ENCODE results near the gene AKNA. TPM values are rescaled to one million over a fixed set of nuclear protein-coding genes. Genes with fewer than 3 reads are reported as not detected.

The AKNA gene
- total RNA-seq, 2 donors from 2014 or later: 263 to 323 TPM

DNA sequence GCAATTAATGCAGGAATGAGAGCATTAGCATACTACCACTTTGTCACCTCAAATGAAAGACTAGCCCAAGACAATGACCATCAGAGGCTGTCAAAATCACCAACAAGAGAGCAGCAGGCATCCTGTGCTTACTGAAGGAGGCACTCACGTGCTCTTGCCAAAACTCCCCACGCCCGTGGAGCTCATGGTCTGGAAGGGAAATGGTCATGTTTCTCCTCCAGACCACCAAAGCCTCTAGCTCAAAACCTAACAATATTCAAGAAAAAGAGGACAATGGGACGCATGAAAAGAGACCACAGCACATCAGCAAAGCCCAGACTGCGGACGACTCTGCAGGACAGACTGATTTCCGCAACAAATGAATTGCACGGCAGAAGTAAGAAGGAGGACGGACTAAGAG, 12.8 kb downstream of the AKNA start:
- no peak for DNase-seq
- Mint-ChIP-seq H3K4me3 (peak overlapping the region; percentile 86), H3K27ac (peak overlapping the region; percentile 84), H3K4me1 (peaks cover 75% of the 10 kb centered on the region), H3K27me3 (no peaks in the 10 kb centered on the region), H3K36me3 (ENCODE audit: low read depth) (peaks cover 15% of the 10 kb centered on the region)
- H3K9me3 ChIP-seq (ENCODE audit: control insufficient read depth, low read length, poor library complexity, severe bottlenecking): no peaks in the 10 kb centered on the region
- ATAC-seq: no peak

DNA sequence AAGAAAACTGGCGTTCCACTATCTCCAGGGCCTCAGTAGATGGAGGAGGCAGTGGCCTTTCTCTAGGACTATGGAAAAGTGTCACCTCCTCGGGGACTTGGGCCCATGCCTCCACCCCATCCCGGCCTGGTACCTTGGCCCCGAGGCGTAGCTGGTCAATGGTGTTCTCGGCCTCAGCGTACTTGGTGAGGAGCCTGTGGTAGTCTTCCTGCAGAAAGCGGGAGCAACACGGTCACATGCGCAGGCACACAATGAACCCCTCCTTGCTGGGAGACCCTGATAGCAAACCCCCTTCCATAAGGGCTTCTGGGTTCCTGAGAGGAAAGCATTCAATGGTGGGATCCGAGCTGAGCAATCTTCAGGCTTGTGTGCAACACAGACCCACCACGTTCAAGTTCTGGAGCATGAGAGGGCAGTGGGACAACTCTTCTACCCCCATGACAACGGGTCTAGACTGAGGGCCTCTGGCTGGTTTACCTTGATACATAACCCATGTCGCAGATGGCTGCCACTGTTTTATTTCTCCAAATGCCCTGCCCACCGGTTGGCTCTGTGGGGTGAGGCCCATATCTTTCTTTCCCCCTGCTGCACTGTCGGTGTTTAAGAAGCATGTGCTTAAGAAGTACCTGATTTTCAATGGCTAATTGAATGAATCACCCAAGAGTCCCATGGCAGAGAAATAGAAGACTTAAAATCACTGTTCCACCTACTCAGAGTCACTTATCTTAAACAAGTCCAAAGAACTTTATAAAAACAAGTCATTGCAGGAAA, 13.6 kb downstream of the AKNA start:
- H3K4me3 Mint-ChIP-seq: peak overlapping the region; percentile 86
- no peaks in the 10 kb centered on the region for H3K27me3 Mint-ChIP-seq
- DNase-seq (no peak), ATAC-seq (no peak)
- no peaks in the 10 kb centered on the region for H3K9me3 ChIP-seq (ENCODE audit: control insufficient read depth, low read length, poor library complexity, severe bottlenecking)
- peak overlapping the region; percentile 84 for H3K27ac Mint-ChIP-seq
- H3K36me3 Mint-ChIP-seq (ENCODE audit: low read depth): peaks cover 20% of the 10 kb centered on the region
- H3K4me1 Mint-ChIP-seq: peaks cover 78% of the 10 kb centered on the region

GRCh38 chr9:114372921-114373448, 14.8 kb downstream of the AKNA start:
- H3K27me3 Mint-ChIP-seq: no peaks in the 10 kb centered on the region
- no peaks in the 10 kb centered on the region for H3K9me3 ChIP-seq (ENCODE audit: control insufficient read depth, low read length, poor library complexity, severe bottlenecking)
- peak overlapping the region; percentile 84 for H3K27ac Mint-ChIP-seq
- peak overlapping the region; percentile 86 for H3K4me3 Mint-ChIP-seq
- H3K4me1 Mint-ChIP-seq: peaks cover 75% of the 10 kb centered on the region
- peak; percentile 55 to 77 (median 65) for DNase-seq
- peaks cover 17% of the 10 kb centered on the region for H3K36me3 Mint-ChIP-seq (ENCODE audit: low read depth)
- peak; percentile 90 for ATAC-seq

GRCh38 chr9:114371973-114372917, 15.5 kb downstream of the AKNA start:
- H3K4me1 Mint-ChIP-seq: peaks cover 77% of the 10 kb centered on the region
- peak overlapping the region; percentile 84 for H3K27ac Mint-ChIP-seq
- no peaks in the 10 kb centered on the region for H3K27me3 Mint-ChIP-seq
- peak in 1 of 3 donors; percentile 33 for DNase-seq
- ATAC-seq: peak; percentile 58
- no peaks in the 10 kb centered on the region for H3K9me3 ChIP-seq (ENCODE audit: control insufficient read depth, low read length, poor library complexity, severe bottlenecking)
- peaks cover 12% of the 10 kb centered on the region for H3K36me3 Mint-ChIP-seq (ENCODE audit: low read depth)
- H3K4me3 Mint-ChIP-seq: peak overlapping the region; percentile 86

DNA sequence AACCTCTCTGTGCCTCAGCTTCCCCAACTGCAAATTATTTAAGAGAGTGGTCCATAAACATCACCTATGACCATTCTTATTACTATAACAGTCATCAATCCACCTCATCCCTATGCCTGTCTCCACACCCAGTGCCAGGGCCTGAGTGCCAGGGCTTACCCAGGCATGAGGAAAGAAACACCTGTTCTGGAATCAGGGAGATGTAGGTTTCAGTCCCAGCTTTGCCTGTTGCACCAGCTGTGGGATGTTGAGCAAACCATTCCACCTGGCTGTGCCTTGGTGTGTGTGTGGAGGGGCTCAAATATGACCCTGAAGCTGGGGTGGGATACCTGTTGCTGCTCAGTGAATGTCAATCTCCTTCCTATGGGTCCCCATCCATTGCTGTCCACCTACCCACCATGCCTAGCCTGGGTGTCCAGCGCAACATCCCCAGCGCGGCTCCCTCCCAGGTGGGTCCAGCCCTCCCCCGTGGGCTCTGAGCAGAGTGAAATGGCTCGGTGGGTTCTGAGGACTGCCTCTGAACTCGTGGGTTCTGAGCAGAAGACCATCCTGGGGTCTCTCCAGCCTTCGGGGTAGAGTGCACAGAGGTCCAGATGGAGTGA, 16.3 kb downstream of the AKNA start:
- DNase-seq: no peak
- no peak for ATAC-seq
- no peaks in the 10 kb centered on the region for H3K9me3 ChIP-seq (ENCODE audit: control insufficient read depth, low read length, poor library complexity, severe bottlenecking)
- Mint-ChIP-seq H3K27me3 (no peaks in the 10 kb centered on the region), H3K36me3 (ENCODE audit: low read depth) (peaks cover 14% of the 10 kb centered on the region), H3K4me1 (peaks cover 78% of the 10 kb centered on the region), H3K27ac (peak overlapping the region; percentile 84), H3K4me3 (peak overlapping the region; percentile 86)

DNA sequence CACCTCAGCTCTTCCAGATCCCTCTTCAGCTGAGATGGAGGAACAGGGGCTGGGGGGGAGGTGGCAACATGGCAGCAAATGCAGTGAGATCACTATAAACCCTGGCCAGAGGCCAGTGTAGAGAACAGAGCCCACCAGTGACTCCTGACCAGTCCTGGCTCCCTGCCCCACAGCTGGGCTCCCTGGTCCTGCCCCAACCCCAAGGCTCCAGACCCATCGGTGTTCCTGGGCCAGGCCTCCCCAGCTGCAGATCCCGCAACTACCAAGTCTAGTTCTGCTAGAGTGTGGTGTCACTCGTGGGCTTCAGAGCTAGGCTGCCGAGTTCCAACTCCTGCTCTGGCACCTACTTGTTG, 16.8 kb downstream of the AKNA start:
- DNase-seq: no peak
- peak overlapping the region; percentile 86 for H3K4me3 Mint-ChIP-seq
- H3K9me3 ChIP-seq (ENCODE audit: control insufficient read depth, low read length, poor library complexity, severe bottlenecking): no peaks in the 10 kb centered on the region
- no peaks in the 10 kb centered on the region for H3K27me3 Mint-ChIP-seq
- no peak for ATAC-seq
- H3K36me3 Mint-ChIP-seq (ENCODE audit: low read depth): peaks cover 16% of the 10 kb centered on the region
- H3K4me1 Mint-ChIP-seq: peaks cover 80% of the 10 kb centered on the region
- peak overlapping the region; percentile 84 for H3K27ac Mint-ChIP-seq

DNA sequence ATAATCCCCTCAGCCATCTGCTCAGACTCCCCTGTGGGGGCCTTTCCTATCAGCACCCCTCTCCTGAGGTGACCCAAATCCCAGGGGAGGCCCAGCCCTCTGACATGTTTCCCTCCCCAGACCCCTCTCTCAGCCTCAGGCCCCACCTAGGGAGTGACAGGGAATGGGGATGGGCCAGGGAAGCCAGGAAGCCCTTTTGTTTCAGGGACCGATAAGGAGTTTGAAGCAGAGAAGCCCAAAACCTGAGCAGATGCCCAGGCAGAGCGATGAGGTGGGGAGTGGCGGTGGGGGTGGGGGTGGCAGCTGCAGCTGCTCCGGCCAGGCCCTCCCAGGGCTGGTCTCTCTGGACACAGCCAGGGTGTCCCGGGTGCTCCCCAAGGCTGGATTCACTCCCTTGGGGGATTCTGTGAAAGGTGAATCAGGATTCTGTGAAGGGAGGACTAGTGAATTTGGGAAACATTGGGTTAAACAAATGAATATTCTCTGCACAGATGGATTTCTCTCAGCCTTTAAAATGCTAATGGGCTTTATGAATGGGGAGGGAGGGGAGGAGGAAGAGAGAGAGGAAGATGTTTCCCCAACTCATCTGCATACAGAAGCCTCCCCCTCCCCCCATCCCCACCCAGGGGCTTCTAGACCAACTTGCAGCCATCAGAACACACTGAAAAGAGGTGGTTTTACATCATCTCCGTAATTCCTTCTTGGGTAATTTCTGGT, 17.4 kb downstream of the AKNA start:
- DNase-seq (no peak), ATAC-seq (no peak)
- Mint-ChIP-seq H3K27me3 (no peaks in the 10 kb centered on the region), H3K27ac (peak overlapping the region; percentile 84), H3K36me3 (ENCODE audit: low read depth) (peaks cover 16% of the 10 kb centered on the region), H3K4me3 (peak overlapping the region; percentile 86), H3K4me1 (peaks cover 78% of the 10 kb centered on the region)
- H3K9me3 ChIP-seq (ENCODE audit: control insufficient read depth, low read length, poor library complexity, severe bottlenecking): no peaks in the 10 kb centered on the region

DNA sequence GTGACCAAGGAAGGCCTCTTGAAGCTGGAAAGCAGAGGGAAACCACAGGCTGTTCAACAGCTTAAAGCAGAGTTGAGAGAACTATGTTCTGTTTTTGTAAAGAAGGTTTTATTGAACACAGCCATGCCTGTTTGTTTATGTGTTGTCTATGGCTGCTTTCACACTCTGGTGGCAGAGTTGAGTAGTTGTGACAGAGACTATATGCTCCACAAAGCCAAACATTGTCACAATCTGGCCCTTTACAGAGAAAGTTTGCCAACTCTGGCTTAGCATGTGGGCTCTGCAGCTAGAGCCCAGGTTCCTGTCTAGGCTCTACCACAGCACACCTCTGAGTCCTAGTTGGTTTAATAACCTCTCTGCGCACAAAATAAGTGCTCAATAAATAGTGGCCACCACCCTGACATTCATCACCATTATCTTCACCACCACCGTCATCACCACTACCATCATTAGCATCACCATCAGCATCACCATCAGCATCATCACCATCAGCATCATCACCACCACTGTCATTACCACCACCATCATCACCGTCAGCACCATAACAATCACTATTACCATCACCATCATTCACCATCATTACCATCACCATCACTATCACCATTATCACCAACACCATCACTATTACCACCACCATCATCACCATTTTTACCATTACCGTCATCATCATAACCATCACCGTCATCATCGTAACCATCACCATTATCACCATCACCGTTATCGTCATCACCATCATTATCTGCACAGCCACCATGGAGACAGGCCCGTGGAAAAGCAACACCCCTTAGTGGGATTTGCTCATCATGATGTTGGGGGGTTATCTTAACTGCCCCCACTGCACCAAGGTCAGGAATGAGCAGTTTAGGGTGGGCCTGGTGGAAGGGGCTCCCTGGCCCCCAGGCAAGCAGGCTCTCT, 18.3 kb downstream of the AKNA start:
- peak overlapping the region; percentile 81 for H3K4me3 Mint-ChIP-seq
- H3K4me1 Mint-ChIP-seq: peaks cover 74% of the 10 kb centered on the region
- no peak for DNase-seq
- H3K27ac Mint-ChIP-seq: peak overlapping the region; percentile 84
- no peaks in the 10 kb centered on the region for H3K27me3 Mint-ChIP-seq
- H3K36me3 Mint-ChIP-seq (ENCODE audit: low read depth): peaks cover 10% of the 10 kb centered on the region
- no peak for ATAC-seq
- H3K9me3 ChIP-seq (ENCODE audit: control insufficient read depth, low read length, poor library complexity, severe bottlenecking): no peaks in the 10 kb centered on the region

DNA sequence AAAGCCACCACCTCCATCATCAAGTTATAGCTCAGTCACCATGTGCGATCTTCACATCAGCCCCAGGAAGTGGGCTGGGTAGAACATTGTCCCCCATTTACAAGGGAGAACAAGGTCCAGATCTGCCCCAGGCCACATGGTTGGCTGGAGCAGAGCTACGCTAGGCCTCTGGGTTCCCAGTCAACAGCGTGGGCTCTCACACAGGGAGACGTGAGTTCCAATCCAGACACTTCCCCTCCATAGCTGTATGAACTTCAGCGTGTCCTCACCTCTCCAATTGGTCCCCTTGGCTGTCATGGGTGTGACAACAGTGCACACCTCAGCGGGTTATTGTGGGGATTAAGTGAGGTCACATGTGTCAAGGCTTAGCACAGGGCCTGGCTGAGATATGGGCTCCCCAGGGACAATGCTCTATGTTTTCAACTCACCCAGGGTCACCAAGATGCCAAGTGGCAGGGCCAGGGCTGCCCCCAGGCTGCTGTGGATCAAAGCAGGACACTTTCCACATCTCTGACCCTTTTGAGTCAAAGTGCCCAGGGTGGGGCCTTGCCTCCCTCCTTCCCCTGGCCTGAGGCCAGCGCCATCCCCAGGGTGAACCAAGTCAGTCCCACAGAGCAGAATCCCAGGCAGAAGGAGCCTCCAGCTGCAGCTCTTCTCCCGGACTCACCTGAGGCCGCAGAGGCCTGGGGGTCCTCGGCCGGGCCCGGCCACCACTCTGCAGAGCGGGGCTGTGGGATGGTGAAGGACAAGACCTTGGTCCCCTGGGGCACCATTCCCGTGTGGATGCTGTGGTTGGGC, 19.8 kb downstream of the AKNA start:
- H3K9me3 ChIP-seq (ENCODE audit: control insufficient read depth, low read length, poor library complexity, severe bottlenecking): no peaks in the 10 kb centered on the region
- H3K27ac Mint-ChIP-seq: peak overlapping the region; percentile 96
- peak overlapping the region; percentile 90 for H3K4me3 Mint-ChIP-seq
- H3K36me3 Mint-ChIP-seq (ENCODE audit: low read depth): peaks cover 9% of the 10 kb centered on the region
- ATAC-seq: no peak
- no peaks in the 10 kb centered on the region for H3K27me3 Mint-ChIP-seq
- peaks cover 75% of the 10 kb centered on the region for H3K4me1 Mint-ChIP-seq
- DNase-seq: no peak

- DNase-seq: no peak
- H3K4me1 Mint-ChIP-seq: peaks cover 72% of the 10 kb centered on the region
- H3K27ac Mint-ChIP-seq: peak overlapping the region; percentile 96
Measured at GRCh38 chr9:114367366-114367765, 20.4 kb downstream of the AKNA start.

More at GRCh38 chr9:114367366-114367765, 20.4 kb downstream of the AKNA start:
- Mint-ChIP-seq H3K36me3 (ENCODE audit: low read depth) (peaks cover 9% of the 10 kb centered on the region), H3K27me3 (no peaks in the 10 kb centered on the region), H3K4me3 (peak overlapping the region; percentile 90)
- no peaks in the 10 kb centered on the region for H3K9me3 ChIP-seq (ENCODE audit: control insufficient read depth, low read length, poor library complexity, severe bottlenecking)
- no peak for ATAC-seq

All from T-helper 17 cell (primary cell).